GM23338 (cell line): ENCODE measurements around the gene HTATSF1. TPM values are rescaled to one million over a fixed set of nuclear protein-coding genes. Genes with fewer than 3 reads are reported as not detected.

Source experiments
- ATAC-seq: fragments of 200-7000 bp; cut with Tn5 transposase; 3 replicates; pipeline ENCODE4 v1.9.1; 2020
- DNase-seq: peaks from one replicate; pipeline ENCODE4 v3.0.0-alpha.2; 2015; ENCODE audit warnings: low spot score
- H2AFZ ChIP-seq: fragments of 200-600 bp; sonication (generic); 2 replicates; pipeline ENCODE4 v1.8.0; 2016; ENCODE audit warnings: antibody characterized with exemption, mild to moderate bottlenecking, moderate library complexity
- H3F3A ChIP-seq: fragments of 200-600 bp; sonication (generic); replicated peaks from 2 replicates; pipeline ENCODE4 v1.8.0; 2017; ENCODE audit warnings: antibody characterized with exemption, mixed run types, low read depth
- H3K27ac ChIP-seq: fragments of 200-600 bp; sonication (generic); 2 replicates; pipeline ENCODE4 v1.6.1; 2016; ENCODE audit warnings: low read depth
- H3K27me3 ChIP-seq: fragments of 200-600 bp; sonication (generic); 2 replicates; pipeline ENCODE4 v1.8.0; 2016; ENCODE audit warnings: mild to moderate bottlenecking, mixed run types, moderate library complexity; ENCODE audit not compliant: insufficient read depth
- H3K36me3 ChIP-seq: fragments of 200-600 bp; sonication (generic); 2 replicates; pipeline ENCODE4 v1.8.0; 2016; ENCODE audit warnings: mild to moderate bottlenecking; ENCODE audit not compliant: insufficient read depth
- H3K4me1 ChIP-seq: fragments of 200-600 bp; sonication (generic); 2 replicates; pipeline ENCODE4 v1.8.0; 2016; ENCODE audit warnings: mild to moderate bottlenecking, moderate library complexity; ENCODE audit not compliant: insufficient read depth
- H3K4me2 ChIP-seq: fragments of 200-600 bp; sonication (generic); 2 replicates; pipeline ENCODE4 v1.7.1; 2017; ENCODE audit warnings: mixed run types
- H3K4me3 ChIP-seq: fragments of 200-600 bp; sonication (generic); 2 replicates; pipeline ENCODE4 v1.6.1; 2016; ENCODE audit warnings: mixed run types
- H3K79me2 ChIP-seq: fragments of 200-600 bp; sonication (generic); replicated peaks from 2 replicates; pipeline ENCODE4 v1.8.0; 2017; ENCODE audit warnings: mild to moderate bottlenecking; ENCODE audit not compliant: insufficient read depth
- H3K9me2 ChIP-seq: fragments of 200-600 bp; sonication (generic); 2 replicates; pipeline ENCODE4 v1.8.0; 2017; ENCODE audit not compliant: insufficient read depth
- H4K20me1 ChIP-seq: fragments of 200-600 bp; sonication (generic); replicated peaks from 2 replicates; pipeline ENCODE4 v1.8.0; 2017; ENCODE audit warnings: mild to moderate bottlenecking; ENCODE audit not compliant: insufficient read depth
- H3K27ac Mint-ChIP-seq: 2 replicates; pipeline ENCODE4 v1.8.0; 2020; ENCODE audit warnings: inconsistent platforms, mild to moderate bottlenecking, moderate library complexity, mixed read lengths
- H3K27me3 Mint-ChIP-seq: 3 replicates; pipeline ENCODE4 v1.8.0; 2022; ENCODE audit warnings: low read depth, mild to moderate bottlenecking, moderate library complexity, mixed read lengths, inconsistent platforms; ENCODE audit not compliant: insufficient read depth, poor library complexity
- H3K36me3 Mint-ChIP-seq: 3 replicates; pipeline ENCODE4 v1.8.0; 2021; ENCODE audit warnings: low read depth, mild to moderate bottlenecking, inconsistent platforms, moderate library complexity, mixed read lengths
- H3K4me1 Mint-ChIP-seq: 3 replicates; pipeline ENCODE4 v1.8.0; 2020; ENCODE audit warnings: mild to moderate bottlenecking, inconsistent platforms, mixed read lengths
- H3K4me3 Mint-ChIP-seq: 3 replicates; pipeline ENCODE4 v1.8.0; 2021; ENCODE audit warnings: moderate library complexity, mild to moderate bottlenecking, inconsistent platforms, mixed read lengths
- H3K9me3 Mint-ChIP-seq: 3 replicates; pipeline ENCODE4 v1.8.0; 2020; ENCODE audit warnings: moderate library complexity, mild to moderate bottlenecking, inconsistent platforms, mixed read lengths
- CREB1 ChIP-seq: fragments of 250-450 bp; sonication (Bioruptor Pico); IDR thresholded peaks from 2 replicates; pipeline ENCODE4 v1.5.0; 2020; ENCODE audit warnings: low read depth, mild to moderate bottlenecking, moderate library complexity
- EZH2 ChIP-seq: fragments of 200-600 bp; sonication (generic); IDR thresholded peaks from one replicate; pipeline ENCODE4 v1.8.0; 2017; ENCODE audit warnings: antibody characterized with exemption, mild to moderate bottlenecking, low read depth; ENCODE audit not compliant: unreplicated experiment
- EZH2phosphoT487 ChIP-seq: fragments of 200-600 bp; sonication (generic); IDR thresholded peaks from one replicate; pipeline ENCODE4 v1.8.1; 2018; ENCODE audit warnings: antibody characterized with exemption; ENCODE audit not compliant: unreplicated experiment
- JUNB ChIP-seq: IDR thresholded peaks from one replicate; pipeline ENCODE4 v1.6.1; 2016; ENCODE audit warnings: antibody characterized with exemption; ENCODE audit not compliant: unreplicated experiment
- POLR2AphosphoS5 ChIP-seq: IDR thresholded peaks from 2 replicates; pipeline ENCODE4 v1.6.1; 2016; ENCODE audit warnings: antibody characterized with exemption, low read depth
- STAT1 ChIP-seq: IDR thresholded peaks from one replicate; pipeline ENCODE4 v1.6.1; 2016; ENCODE audit warnings: antibody characterized with exemption; ENCODE audit not compliant: unreplicated experiment
- ZNF114 ChIP-seq: fragments of 250-450 bp; sonication (Bioruptor Pico); IDR thresholded peaks from 2 replicates; pipeline ENCODE4 v1.5.0; 2020; ENCODE audit warnings: mild to moderate bottlenecking, moderate library complexity
- ZNF331 ChIP-seq: fragments of 250-450 bp; sonication (Bioruptor Pico); IDR thresholded peaks from 2 replicates; pipeline ENCODE4 v1.5.0; 2020; ENCODE audit warnings: low read depth, mild to moderate bottlenecking, moderate library complexity
- polyA plus RNA-seq: library from polyadenylated mRNA; unstranded; fragments of >200 nt; fragmentation: Nextera tagmentation; extraction: Ambion mirVana; gene quantifications from 2 replicates; pipeline ENCODE4 v1.2.1, GENCODE V29; 2016
- total RNA-seq: library from RNA; depleted of rRNA; stranded (reverse); fragments of >200 nt; shearing (Covaris generic); gene quantifications from 2 replicates; pipeline ENCODE4 v1.2.3, GENCODE V29; 2014
- TF ChIP-seq, protein P1 (sequence below): IDR thresholded peaks from one replicate; pipeline ENCODE4 v1.6.1; 2018; ENCODE audit warnings: antibody characterized with exemption; ENCODE audit not compliant: unreplicated experiment
- TF ChIP-seq, protein P2 (sequence below): IDR thresholded peaks from 2 replicates; pipeline ENCODE4 v1.6.1; 2016; ENCODE audit warnings: antibody characterized with exemption
- TF ChIP-seq, protein P3 (sequence below), 2 experiments: fragments of 200-600 bp in 1 of 2; sonication (generic) in 1 of 2; conservative IDR thresholded peaks; 2 replicates each; pipeline versions ENCODE4 v1.5.1 to v1.6.1; 2016 to 2017; ENCODE audit warnings: antibody characterized with exemption in 2 of 2, low read depth in 2 of 2, mild to moderate bottlenecking in 2 of 2, moderate library complexity in 1 of 2
- TF ChIP-seq, protein P4 (sequence below): fragments of 250-450 bp; sonication (Bioruptor Pico); IDR thresholded peaks from 2 replicates; pipeline ENCODE4 v1.5.0; 2020; ENCODE audit warnings: mild to moderate bottlenecking, moderate library complexity

Gene HTATSF1
- total and polyA plus RNA-seq, 2 experiments from 2014 or later, result 85.5 to 86.8 TPM

DNA sequence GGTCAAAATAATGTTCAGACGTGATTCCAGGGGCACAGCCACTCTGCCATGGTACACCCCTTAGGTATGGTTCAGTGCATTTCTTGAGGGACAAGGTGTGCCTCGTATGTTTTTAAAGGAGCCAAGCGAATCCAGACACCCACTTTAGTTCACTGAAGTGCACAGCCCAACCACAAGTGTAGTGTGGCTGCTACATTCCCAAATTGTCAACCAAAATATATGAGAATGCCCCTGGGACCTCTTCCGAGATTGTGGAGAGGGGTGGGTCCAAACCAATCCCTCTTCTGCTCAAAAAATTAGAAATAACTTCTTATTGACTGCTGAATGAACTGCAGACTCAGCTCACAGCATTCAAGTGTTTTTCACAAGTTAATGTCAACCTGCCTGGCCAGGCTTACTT, 17.0 kb upstream of the HTATSF1 start:
- TF ChIP-seq CREB1 (CRISPR knock-in tag) (no peak), EZH2 (no peak), POLR2AphosphoS5 (no peak), EZH2phosphoT487 (no peak), ZNF331 (CRISPR knock-in tag) (no peak), JUNB (no peak), STAT1 (no peak), ZNF114 (CRISPR knock-in tag) (no peak)
- TF ChIP-seq, protein P1, sequence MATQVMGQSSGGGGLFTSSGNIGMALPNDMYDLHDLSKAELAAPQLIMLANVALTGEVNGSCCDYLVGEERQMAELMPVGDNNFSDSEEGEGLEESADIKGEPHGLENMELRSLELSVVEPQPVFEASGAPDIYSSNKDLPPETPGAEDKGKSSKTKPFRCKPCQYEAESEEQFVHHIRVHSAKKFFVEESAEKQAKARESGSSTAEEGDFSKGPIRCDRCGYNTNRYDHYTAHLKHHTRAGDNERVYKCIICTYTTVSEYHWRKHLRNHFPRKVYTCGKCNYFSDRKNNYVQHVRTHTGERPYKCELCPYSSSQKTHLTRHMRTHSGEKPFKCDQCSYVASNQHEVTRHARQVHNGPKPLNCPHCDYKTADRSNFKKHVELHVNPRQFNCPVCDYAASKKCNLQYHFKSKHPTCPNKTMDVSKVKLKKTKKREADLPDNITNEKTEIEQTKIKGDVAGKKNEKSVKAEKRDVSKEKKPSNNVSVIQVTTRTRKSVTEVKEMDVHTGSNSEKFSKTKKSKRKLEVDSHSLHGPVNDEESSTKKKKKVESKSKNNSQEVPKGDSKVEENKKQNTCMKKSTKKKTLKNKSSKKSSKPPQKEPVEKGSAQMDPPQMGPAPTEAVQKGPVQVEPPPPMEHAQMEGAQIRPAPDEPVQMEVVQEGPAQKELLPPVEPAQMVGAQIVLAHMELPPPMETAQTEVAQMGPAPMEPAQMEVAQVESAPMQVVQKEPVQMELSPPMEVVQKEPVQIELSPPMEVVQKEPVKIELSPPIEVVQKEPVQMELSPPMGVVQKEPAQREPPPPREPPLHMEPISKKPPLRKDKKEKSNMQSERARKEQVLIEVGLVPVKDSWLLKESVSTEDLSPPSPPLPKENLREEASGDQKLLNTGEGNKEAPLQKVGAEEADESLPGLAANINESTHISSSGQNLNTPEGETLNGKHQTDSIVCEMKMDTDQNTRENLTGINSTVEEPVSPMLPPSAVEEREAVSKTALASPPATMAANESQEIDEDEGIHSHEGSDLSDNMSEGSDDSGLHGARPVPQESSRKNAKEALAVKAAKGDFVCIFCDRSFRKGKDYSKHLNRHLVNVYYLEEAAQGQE, result no peak
- TF ChIP-seq, protein P2, sequence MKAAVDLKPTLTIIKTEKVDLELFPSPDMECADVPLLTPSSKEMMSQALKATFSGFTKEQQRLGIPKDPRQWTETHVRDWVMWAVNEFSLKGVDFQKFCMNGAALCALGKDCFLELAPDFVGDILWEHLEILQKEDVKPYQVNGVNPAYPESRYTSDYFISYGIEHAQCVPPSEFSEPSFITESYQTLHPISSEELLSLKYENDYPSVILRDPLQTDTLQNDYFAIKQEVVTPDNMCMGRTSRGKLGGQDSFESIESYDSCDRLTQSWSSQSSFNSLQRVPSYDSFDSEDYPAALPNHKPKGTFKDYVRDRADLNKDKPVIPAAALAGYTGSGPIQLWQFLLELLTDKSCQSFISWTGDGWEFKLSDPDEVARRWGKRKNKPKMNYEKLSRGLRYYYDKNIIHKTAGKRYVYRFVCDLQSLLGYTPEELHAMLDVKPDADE, result no peak
- TF ChIP-seq, protein P3, sequence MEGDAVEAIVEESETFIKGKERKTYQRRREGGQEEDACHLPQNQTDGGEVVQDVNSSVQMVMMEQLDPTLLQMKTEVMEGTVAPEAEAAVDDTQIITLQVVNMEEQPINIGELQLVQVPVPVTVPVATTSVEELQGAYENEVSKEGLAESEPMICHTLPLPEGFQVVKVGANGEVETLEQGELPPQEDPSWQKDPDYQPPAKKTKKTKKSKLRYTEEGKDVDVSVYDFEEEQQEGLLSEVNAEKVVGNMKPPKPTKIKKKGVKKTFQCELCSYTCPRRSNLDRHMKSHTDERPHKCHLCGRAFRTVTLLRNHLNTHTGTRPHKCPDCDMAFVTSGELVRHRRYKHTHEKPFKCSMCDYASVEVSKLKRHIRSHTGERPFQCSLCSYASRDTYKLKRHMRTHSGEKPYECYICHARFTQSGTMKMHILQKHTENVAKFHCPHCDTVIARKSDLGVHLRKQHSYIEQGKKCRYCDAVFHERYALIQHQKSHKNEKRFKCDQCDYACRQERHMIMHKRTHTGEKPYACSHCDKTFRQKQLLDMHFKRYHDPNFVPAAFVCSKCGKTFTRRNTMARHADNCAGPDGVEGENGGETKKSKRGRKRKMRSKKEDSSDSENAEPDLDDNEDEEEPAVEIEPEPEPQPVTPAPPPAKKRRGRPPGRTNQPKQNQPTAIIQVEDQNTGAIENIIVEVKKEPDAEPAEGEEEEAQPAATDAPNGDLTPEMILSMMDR (conservative IDR thresholded peaks at IDR 0.05; ENCODE audit: low read depth in 2 of 2), result no peak
- TF ChIP-seq, protein P4, sequence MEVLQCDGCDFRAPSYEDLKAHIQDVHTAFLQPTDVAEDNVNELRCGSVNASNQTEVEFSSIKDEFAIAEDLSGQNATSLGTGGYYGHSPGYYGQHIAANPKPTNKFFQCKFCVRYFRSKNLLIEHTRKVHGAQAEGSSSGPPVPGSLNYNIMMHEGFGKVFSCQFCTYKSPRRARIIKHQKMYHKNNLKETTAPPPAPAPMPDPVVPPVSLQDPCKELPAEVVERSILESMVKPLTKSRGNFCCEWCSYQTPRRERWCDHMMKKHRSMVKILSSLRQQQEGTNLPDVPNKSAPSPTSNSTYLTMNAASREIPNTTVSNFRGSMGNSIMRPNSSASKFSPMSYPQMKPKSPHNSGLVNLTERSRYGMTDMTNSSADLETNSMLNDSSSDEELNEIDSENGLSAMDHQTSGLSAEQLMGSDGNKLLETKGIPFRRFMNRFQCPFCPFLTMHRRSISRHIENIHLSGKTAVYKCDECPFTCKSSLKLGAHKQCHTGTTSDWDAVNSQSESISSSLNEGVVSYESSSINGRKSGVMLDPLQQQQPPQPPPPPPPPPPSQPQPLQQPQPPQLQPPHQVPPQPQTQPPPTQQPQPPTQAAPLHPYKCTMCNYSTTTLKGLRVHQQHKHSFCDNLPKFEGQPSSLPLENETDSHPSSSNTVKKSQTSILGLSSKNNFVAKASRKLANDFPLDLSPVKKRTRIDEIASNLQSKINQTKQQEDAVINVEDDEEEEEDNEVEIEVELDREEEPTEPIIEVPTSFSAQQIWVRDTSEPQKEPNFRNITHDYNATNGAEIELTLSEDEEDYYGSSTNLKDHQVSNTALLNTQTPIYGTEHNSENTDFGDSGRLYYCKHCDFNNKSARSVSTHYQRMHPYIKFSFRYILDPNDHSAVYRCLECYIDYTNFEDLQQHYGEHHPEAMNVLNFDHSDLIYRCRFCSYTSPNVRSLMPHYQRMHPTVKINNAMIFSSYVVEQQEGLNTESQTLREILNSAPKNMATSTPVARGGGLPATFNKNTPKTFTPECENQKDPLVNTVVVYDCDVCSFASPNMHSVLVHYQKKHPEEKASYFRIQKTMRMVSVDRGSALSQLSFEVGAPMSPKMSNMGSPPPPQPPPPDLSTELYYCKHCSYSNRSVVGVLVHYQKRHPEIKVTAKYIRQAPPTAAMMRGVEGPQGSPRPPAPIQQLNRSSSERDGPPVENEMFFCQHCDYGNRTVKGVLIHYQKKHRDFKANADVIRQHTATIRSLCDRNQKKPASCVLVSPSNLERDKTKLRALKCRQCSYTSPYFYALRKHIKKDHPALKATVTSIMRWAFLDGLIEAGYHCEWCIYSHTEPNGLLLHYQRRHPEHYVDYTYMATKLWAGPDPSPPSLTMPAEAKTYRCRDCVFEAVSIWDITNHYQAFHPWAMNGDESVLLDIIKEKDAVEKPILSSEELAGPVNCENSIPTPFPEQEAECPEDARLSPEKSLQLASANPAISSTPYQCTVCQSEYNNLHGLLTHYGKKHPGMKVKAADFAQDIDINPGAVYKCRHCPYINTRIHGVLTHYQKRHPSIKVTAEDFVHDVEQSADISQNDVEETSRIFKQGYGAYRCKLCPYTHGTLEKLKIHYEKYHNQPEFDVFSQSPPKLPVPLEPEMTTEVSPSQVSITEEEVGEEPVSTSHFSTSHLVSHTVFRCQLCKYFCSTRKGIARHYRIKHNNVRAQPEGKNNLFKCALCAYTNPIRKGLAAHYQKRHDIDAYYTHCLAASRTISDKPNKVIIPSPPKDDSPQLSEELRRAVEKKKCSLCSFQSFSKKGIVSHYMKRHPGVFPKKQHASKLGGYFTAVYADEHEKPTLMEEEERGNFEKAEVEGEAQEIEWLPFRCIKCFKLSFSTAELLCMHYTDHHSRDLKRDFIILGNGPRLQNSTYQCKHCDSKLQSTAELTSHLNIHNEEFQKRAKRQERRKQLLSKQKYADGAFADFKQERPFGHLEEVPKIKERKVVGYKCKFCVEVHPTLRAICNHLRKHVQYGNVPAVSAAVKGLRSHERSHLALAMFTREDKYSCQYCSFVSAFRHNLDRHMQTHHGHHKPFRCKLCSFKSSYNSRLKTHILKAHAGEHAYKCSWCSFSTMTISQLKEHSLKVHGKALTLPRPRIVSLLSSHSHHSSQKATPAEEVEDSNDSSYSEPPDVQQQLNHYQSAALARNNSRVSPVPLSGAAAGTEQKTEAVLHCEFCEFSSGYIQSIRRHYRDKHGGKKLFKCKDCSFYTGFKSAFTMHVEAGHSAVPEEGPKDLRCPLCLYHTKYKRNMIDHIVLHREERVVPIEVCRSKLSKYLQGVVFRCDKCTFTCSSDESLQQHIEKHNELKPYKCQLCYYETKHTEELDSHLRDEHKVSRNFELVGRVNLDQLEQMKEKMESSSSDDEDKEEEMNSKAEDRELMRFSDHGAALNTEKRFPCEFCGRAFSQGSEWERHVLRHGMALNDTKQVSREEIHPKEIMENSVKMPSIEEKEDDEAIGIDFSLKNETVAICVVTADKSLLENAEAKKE, result no peak
- Mint-ChIP-seq H3K36me3 (no peaks in the 10 kb centered on the region), H3K4me3 (no peak overlapping the region), H3K27me3 (peaks cover 2% of the 10 kb centered on the region), H3K4me1 (no peaks in the 10 kb centered on the region), H3K27ac (no peak overlapping the region), H3K9me3 (no peaks in the 10 kb centered on the region)
- no peak for DNase-seq
- H3K79me2 ChIP-seq, result no peaks in the 10 kb centered on the region
- no peaks in the 10 kb centered on the region for H3K4me1 ChIP-seq
- no peak overlapping the region for H3K4me3 ChIP-seq
- no peak for ATAC-seq
- no peaks in the 10 kb centered on the region for H3K36me3 ChIP-seq
- H3K27me3 ChIP-seq, result no peaks in the 10 kb centered on the region
- no peak overlapping the region for H2AFZ ChIP-seq
- no peak overlapping the region for H3K27ac ChIP-seq
- no peaks in the 10 kb centered on the region for H3K9me2 ChIP-seq
- H3F3A ChIP-seq, result no peaks in the 10 kb centered on the region
- no peak overlapping the region for H3K4me2 ChIP-seq
- no peaks in the 10 kb centered on the region for H4K20me1 ChIP-seq
